GM19455 (cell line): ENCODE results near the gene KCNJ1.

Experiments used
- ATAC-seq: cut with Tn5 transposase; IDR thresholded peaks from one replicate; pipeline ENCODE4 v1.9.1; 2021; ENCODE audit not compliant: unreplicated experiment

The KCNJ1 gene

DNA sequence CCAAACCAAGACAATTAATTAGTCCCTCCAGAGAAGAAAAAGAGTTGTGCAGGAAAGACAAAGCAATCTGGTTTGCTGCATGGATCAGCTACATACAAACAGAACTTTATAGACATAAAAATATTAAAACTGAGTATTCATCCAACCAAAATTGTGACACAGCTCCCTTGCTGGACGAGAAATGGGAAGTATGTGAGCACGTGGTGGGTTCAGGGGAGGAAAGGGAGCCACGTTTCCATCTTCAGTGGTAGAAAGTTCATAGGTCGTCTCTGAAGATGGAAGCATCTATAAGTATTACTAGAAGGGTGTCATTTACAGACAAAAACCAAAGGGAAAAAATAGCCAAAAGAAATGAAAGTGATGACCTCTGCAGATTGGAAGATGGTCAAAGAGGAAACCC lies 17.0 kb upstream of the KCNJ1 start:
- no peak for ATAC-seq

- ATAC-seq = no peak
These were observed 15.4 kb upstream of the KCNJ1 start for GRCh38 chr11:128882451-128882850.

- ATAC-seq = no peak
These were observed 14.1 kb upstream of the KCNJ1 start for GRCh38 chr11:128881221-128881620.

- ATAC-seq = no peak
These were observed 12.7 kb upstream of the KCNJ1 start for GRCh38 chr11:128879817-128880216.

DNA sequence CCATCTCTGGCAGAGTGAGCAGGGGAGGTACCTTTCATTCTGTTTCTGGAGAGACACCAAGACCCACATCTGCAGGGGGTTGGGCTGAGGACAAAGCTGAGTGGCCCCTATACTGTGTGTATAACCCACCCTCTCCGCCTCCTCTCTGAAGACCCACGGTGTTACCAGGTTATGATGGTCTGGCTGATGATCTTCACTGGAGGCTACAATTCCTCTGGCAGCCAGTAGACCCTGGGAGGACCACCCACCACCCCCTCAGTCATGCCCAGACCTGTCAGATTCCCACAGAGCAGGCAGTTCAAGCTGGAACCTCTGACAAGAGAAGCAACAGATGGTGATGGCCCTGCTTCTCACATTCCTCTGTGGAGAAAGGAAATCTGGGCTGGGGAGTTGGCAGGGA lies 11.4 kb upstream of the KCNJ1 start:
- no peak for ATAC-seq

- ATAC-seq = no peak
These were observed 10.6 kb upstream of the KCNJ1 start for GRCh38 chr11:128877726-128878125.

- no peak for ATAC-seq
These were observed 9.1 kb upstream of the KCNJ1 start for GRCh38 chr11:128876133-128876650.

DNA sequence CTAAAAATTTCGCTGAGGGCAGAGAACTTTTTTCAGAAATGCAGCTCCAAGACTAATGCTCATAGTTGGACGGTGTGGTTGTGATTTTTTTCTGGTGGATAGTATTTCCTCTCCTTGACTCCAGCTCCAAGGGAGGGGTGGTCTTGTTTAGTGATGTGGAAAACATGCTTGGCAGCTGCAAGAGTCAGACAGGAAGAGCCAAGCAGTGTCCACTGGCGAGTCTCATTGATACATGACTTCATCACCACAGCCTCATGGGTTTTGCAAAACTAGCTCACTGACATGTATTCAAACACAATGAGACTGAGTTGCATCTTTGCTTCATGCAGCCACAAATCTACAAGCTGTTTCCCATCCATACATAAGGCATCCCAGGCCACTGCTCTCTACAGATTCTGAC lies 7.3 kb upstream of the KCNJ1 start:
- ATAC-seq = no peak

DNA sequence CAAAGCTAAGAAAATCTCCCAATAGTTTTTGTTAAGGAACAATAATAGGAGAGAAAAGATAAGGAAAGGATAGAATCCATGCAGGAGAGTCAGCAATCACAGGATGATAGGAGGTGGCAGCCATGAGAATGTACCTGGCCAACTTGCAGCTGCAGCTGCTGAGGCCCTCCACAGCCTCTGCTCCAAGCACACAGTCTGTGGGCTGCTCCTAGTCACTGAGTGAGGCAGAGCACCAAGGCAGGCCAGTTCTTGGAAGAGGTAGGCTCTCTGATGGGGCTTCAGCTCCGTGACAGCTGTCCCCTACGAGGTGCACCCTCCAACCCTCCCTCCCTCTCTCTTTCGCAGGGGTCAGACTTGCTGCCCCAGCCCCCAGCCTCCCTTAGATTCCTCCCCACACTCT lies 5.5 kb upstream of the KCNJ1 start:
- ATAC-seq = no peak

- ATAC-seq = no peak
These were observed 5.0 kb upstream of the KCNJ1 start for GRCh38 chr11:128872094-128872493.

- no peak for ATAC-seq
These were observed 4.1 kb upstream of the KCNJ1 start for GRCh38 chr11:128871168-128871610.

DNA sequence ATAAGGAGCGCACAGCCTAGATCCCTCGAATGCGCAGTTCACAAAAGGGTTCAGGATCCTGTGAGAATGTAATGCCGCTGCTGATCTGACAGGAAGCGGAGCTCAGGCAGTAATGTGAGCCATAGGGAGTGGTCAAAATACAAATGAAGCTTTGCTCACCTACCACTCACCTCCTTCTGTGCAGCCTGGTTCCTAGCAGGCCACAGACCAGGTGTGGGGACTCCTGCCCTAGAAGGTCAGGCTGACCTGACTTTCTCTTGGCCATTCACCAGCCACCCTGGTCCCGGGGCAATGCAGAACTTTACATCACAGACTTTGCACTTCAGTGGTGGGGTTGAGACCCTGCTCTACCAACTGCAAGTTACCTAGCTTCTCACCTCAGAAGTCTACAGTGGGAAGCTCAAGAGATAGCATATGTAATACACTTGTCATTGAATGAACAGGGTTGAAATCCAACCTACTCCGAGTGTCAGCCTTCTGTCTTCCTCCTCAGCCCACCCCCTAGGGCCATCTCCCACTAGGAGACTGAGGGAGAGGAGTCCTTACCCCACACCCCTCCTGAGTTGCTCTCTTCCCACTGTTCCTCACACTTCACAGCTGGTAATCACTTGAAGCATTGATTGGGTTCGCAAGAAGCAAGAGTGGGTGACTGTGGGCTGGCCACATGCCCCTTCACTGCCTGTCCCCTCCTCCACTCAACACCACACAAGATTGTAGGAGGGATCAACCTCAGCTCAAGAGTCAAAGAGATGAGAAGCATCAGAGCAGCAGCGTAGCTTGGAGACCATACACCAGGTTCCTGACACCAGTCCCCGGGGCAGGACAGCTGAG lies 2.0 kb upstream of the KCNJ1 start:
- ATAC-seq = no peak

- ATAC-seq = no peak
These were observed 1.6 kb downstream of the KCNJ1 start for GRCh38 chr11:128865490-128865889.

- no peak for ATAC-seq
These were observed 4.0 kb downstream of the KCNJ1 start for GRCh38 chr11:128862908-128863660.

- no peak for ATAC-seq
These were observed 4.7 kb downstream of the KCNJ1 start for GRCh38 chr11:128862406-128862805.

DNA sequence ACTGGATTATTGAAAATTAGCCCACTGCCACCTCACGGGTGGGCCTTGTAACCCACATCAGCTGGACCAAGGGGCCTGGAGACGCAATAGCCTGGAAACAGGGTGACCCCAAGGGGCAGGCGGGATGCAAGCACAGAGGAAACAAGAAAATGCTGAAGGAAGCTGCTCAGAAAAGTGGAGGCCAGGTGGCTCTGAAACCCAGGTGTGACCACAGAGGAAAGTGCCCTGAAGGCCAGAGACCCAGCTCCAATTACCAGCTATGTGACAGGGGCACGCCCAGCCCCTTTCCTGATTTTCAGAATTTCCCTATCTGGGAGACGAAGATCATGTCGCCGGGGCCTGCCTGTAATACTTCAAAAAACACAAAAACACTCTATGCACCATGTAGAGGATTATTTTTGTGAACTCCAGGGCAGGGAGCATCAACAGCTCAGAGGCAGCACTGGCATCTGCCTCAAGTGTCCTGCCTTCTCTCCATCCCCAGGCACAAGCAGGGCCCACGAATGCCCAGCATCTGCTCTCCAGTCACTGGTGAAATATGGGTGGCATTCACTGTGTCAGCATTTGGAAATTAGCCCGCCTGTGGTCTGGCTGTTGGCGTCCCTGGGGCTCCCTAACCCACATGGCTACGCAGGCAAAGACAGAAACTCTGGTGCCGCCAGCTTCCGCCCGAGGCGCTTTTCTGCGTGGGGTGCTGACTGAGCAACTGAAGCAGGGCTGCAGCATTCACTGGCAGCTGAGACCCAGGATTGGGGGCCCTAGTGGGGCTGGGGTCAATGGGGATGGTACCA lies 6.3 kb downstream of the KCNJ1 start:
- ATAC-seq = no peak

DNA sequence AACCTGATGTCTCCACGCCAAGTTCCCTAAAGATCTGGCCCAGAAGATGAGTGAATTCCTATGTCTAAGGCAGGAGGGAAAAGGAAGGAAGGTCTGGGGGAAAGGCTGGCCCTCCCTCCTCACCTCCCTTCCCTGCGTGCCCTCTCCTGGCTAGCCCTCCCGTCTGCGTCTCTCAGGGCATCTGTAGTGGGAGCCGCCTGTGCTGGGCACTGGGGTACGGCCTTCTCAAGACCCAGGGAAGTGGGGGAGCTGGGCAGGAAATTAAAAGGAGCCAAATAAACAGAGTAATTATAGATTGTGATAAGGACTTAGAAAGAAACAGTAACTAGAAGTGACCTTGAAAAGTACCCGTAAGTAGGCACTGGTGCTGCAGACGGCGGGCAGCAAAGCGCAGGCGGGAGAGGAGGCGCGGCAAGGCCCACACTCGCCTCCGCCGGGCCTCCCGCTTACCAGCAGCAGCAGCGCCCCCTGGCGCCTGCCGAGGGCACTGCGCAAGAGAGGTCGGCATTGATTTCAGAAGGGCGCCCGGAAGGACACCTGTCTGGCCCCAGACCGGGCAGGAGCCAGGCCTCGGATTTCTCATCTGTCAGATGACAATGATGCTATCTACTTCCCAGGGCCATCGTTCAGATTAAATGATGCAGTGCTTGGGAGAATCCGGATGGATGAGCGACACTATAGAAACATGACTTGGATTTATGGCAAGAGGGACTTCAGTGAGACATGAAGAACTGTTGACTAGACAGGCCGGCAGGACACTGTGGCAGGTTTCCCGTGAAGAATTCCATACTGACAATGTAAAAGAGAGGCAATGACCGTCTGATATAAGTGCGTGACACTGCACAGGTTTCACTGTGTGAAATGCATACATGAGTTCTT lies 7.3 kb downstream of the KCNJ1 start:
- ATAC-seq = peak; percentile 94

DNA sequence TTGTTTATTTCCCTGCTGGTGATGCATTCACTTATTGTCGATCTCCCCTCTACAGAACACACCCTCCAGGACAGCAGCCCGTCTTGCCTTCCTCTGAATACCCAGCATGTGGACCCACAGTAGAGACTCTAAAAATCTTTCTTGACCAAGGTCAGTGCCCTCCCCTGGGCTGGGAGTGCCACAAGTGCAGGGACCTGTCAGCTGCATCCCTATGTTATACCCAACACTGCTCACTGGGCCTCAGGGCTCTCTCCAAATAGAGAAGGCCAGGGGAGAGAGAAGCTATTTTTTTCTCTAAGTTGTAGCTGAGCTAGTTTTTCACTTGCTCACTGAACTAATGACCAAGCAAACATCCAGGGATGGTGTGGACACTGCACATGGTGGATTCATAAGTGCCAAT lies 9.8 kb downstream of the KCNJ1 start:
- ATAC-seq = no peak

GRCh38 chr11:128856241-128856640 lies 10.9 kb downstream of the KCNJ1 start:
- ATAC-seq = no peak

DNA sequence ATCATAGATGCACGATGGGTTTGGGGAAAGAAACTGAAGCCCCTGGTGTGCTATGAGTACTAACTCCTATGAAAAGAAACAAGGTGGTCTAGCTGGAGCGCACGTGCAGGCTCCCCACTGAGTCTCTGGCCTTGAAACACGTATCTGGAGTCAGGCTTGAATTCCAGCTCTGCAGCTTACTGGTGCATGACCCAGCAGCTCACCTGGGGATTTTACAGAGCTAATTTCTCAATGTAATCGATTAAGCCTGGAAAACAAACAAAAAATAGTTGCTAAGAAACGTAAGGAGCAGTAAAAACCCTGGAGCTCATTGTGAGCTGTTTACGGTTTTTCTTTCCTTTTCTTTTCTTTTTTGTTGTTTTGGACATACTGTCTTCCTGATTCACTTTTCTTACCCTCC lies 12.3 kb downstream of the KCNJ1 start:
- no peak for ATAC-seq
